AG09309 (cell line): Measurements from ENCODE around the gene ATP9B.

Experiments used
- DNase-seq: peaks from one replicate; pipeline ENCODE4 v3.0.0-alpha.2; 2010; ENCODE audit warnings: low read depth
- H3K4me3 ChIP-seq: 2 replicates; pipeline ENCODE4 v1.5.1; 2011; ENCODE audit warnings: mild to moderate bottlenecking, low read depth, low read length, moderate library complexity; ENCODE audit not compliant: control insufficient read depth
- CTCF ChIP-seq: IDR thresholded peaks from 2 replicates; pipeline ENCODE4 v1.5.1; 2011; ENCODE audit warnings: mild to moderate bottlenecking, low read depth, low read length, inconsistent platforms; ENCODE audit not compliant: insufficient read depth, control insufficient read depth; ENCODE audit errors: missing control alignments

The ATP9B gene

GRCh38 chr18:79299272-79299671 lies 230.1 kb downstream of the ATP9B start:
- no peak overlapping the region for H3K4me3 ChIP-seq
- no peak for TF ChIP-seq CTCF
- DNase-seq, result no peak

GRCh38 chr18:79299711-79300110 lies 230.5 kb downstream of the ATP9B start:
- H3K4me3 ChIP-seq, result no peak overlapping the region
- no peak for DNase-seq
- TF ChIP-seq CTCF, result no peak

GRCh38 chr18:79300413-79300812 lies 231.2 kb downstream of the ATP9B start:
- no peak for DNase-seq
- no peak overlapping the region for H3K4me3 ChIP-seq
- no peak for TF ChIP-seq CTCF

GRCh38 chr18:79302120-79302519 lies 232.9 kb downstream of the ATP9B start:
- no peak for TF ChIP-seq CTCF
- H3K4me3 ChIP-seq, result no peak overlapping the region
- peak; percentile 43 for DNase-seq

GRCh38 chr18:79305911-79306310 lies 236.7 kb downstream of the ATP9B start:
- H3K4me3 ChIP-seq, result no peak overlapping the region
- no peak for TF ChIP-seq CTCF
- DNase-seq, result no peak

GRCh38 chr18:79309614-79310358 lies 240.6 kb downstream of the ATP9B start:
- DNase-seq, result no peak
- TF ChIP-seq CTCF, result no peak

GRCh38 chr18:79314838-79315388 lies 245.7 kb downstream of the ATP9B start:
- H3K4me3 ChIP-seq, result no peak overlapping the region
- DNase-seq, result no peak
- TF ChIP-seq CTCF, result no peak

More at GRCh38 chr18:79309614-79310358, 240.6 kb downstream of the ATP9B start:
- no peak overlapping the region for H3K4me3 ChIP-seq
